ENCODE results near the gene MORN4.

MORN4 gene

DNA sequence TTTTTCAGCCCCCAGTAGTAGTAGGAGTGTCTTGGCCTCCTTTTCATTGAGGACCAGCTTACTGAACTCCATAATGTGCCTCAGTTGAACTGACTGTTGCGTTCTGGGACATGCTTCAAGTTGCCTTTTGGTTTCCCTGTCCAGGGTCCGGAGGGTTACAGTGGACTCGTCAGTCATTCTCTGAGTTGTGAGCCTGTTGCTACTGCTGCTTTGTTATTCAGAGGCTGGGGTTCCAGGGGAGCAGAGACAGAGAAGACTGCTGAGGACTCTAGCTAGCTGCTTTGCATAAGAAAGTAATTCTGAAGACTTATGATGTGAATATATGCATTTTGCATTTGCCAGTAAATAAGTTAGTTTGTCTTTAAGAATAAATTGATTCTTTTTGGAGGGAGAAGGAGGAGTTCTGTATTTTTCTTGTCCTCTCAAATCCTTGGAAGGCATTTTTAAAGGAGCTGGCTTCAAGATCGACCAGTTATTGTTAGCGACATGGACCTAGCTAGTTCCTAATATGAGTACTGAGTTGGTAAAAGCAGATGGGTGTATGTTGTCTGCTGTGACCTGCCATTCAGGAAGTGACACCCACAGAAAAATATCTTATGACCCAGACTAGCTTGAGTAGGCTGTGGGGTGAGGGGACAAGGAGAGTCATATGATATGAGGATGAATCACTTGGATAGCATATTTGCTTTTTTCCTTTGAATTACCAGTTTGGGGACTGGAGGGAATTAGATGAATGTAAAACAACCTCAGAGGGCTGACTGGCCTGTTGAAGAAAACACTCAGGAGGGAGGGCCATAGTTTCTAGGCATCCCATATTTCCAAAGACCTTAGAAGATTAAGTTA lies 15.5 kb upstream of the MORN4 start:
- TF ChIP-seq, protein P1, sequence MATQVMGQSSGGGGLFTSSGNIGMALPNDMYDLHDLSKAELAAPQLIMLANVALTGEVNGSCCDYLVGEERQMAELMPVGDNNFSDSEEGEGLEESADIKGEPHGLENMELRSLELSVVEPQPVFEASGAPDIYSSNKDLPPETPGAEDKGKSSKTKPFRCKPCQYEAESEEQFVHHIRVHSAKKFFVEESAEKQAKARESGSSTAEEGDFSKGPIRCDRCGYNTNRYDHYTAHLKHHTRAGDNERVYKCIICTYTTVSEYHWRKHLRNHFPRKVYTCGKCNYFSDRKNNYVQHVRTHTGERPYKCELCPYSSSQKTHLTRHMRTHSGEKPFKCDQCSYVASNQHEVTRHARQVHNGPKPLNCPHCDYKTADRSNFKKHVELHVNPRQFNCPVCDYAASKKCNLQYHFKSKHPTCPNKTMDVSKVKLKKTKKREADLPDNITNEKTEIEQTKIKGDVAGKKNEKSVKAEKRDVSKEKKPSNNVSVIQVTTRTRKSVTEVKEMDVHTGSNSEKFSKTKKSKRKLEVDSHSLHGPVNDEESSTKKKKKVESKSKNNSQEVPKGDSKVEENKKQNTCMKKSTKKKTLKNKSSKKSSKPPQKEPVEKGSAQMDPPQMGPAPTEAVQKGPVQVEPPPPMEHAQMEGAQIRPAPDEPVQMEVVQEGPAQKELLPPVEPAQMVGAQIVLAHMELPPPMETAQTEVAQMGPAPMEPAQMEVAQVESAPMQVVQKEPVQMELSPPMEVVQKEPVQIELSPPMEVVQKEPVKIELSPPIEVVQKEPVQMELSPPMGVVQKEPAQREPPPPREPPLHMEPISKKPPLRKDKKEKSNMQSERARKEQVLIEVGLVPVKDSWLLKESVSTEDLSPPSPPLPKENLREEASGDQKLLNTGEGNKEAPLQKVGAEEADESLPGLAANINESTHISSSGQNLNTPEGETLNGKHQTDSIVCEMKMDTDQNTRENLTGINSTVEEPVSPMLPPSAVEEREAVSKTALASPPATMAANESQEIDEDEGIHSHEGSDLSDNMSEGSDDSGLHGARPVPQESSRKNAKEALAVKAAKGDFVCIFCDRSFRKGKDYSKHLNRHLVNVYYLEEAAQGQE (IDR thresholded peaks at IDR 0.05; ENCODE audit: insufficient read depth in 1 of 2, low read depth in 2 of 2, low read length in 2 of 2): no peak
- TF ChIP-seq SIN3A (IDR thresholded peaks at IDR 0.05; ENCODE audit: borderline replicate concordance, insufficient read depth, low read length): no peak
- TF ChIP-seq TAF1 (IDR thresholded peaks at IDR 0.05; ENCODE audit: borderline replicate concordance, insufficient read depth, low read length): no peak
- no peak for TF ChIP-seq POLR2AphosphoS5 (IDR thresholded peaks at IDR 0.05; ENCODE audit: low read depth, low read length)
- no peak for TF ChIP-seq FOXP2 (optimal IDR thresholded peaks at IDR 0.05; ENCODE audit: borderline replicate concordance, extremely low read depth, extremely low read length, insufficient read depth)

DNA sequence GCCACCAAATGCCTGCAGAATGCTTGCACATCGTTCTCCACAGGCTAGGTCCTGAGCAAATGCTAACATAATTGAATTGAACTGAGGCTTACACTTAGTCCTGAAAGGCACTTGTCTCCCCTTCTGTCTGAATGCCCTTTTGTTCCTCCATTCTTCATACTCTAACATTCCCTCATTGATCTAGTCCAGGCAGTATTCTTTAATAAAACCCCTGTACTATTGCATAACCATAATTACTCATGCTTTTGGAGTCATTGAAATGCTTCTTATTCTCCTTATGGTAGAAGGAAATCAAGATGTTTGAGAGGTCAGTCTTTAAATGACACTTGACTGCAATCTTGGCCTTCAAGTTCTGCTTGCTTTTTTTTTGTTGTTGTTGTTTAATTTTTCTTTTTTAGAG lies 14.3 kb upstream of the MORN4 start:
- TF ChIP-seq, protein P1 (IDR thresholded peaks at IDR 0.05; ENCODE audit: insufficient read depth in 1 of 2, low read depth in 2 of 2, low read length in 2 of 2): no peak
- no peak for TF ChIP-seq POLR2AphosphoS5 (IDR thresholded peaks at IDR 0.05; ENCODE audit: low read depth, low read length)
- no peak for TF ChIP-seq SIN3A (IDR thresholded peaks at IDR 0.05; ENCODE audit: borderline replicate concordance, insufficient read depth, low read length)
- no peak for TF ChIP-seq TAF1 (IDR thresholded peaks at IDR 0.05; ENCODE audit: borderline replicate concordance, insufficient read depth, low read length)
- TF ChIP-seq FOXP2 (optimal IDR thresholded peaks at IDR 0.05; ENCODE audit: borderline replicate concordance, extremely low read depth, extremely low read length, insufficient read depth): no peak

DNA sequence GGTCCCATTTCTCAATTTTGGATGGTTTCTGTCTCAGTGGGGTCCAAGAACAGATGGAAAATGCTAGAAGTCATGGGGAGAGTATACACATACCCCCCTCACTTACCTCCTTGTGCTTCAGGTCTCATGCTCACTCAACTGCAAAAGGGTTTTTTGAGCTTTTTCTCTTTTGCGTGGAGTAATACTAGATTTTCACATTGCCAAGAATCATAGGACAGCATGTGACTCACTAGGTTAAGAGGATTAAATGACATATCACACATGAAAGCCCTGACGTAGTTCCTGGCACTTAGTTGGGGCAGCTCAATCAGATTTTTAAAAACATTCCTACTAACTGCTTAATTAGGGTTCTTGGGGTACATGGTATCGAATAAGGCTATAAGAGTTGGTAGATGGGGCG lies 11.6 kb upstream of the MORN4 start:
- TF ChIP-seq POLR2AphosphoS5 (IDR thresholded peaks at IDR 0.05; ENCODE audit: low read depth, low read length) (no peak), SIN3A (IDR thresholded peaks at IDR 0.05; ENCODE audit: borderline replicate concordance, insufficient read depth, low read length) (no peak), TAF1 (IDR thresholded peaks at IDR 0.05; ENCODE audit: borderline replicate concordance, insufficient read depth, low read length) (no peak), FOXP2 (optimal IDR thresholded peaks at IDR 0.05; ENCODE audit: borderline replicate concordance, extremely low read depth, extremely low read length, insufficient read depth) (no peak)
- TF ChIP-seq, protein P1 (IDR thresholded peaks at IDR 0.05; ENCODE audit: insufficient read depth in 1 of 2, low read depth in 2 of 2, low read length in 2 of 2): no peak

DNA sequence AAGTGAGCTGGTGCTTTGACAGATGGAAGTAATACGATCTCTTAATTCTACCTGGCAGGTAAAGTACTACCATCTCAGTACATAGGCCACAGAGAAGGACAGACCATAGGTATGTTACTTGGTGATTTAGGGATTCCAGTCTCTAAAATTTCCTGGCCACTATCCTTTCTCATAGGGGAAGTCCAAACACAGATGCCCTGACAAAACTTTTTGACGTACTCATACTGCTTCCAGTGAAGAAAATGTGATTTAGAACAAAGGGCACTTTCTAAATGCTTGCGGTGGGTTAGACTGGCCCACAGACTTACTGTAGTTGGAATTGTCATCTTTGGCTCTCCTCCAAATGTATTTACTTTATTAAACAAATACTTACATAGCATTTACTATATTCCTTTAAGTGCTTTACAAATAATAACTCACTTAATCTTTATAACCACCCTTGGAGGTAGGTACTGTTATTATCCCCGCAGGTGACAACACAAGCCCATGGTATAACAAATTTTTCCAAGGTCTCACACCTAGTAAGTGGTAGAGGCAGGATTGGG lies 10.2 kb upstream of the MORN4 start:
- no peak for TF ChIP-seq POLR2AphosphoS5 (IDR thresholded peaks at IDR 0.05; ENCODE audit: low read depth, low read length)
- no peak for TF ChIP-seq SIN3A (IDR thresholded peaks at IDR 0.05; ENCODE audit: borderline replicate concordance, insufficient read depth, low read length)
- TF ChIP-seq FOXP2 (optimal IDR thresholded peaks at IDR 0.05; ENCODE audit: borderline replicate concordance, extremely low read depth, extremely low read length, insufficient read depth): no peak
- no peak for TF ChIP-seq TAF1 (IDR thresholded peaks at IDR 0.05; ENCODE audit: borderline replicate concordance, insufficient read depth, low read length)
- TF ChIP-seq, protein P1 (IDR thresholded peaks at IDR 0.05; ENCODE audit: insufficient read depth in 1 of 2, low read depth in 2 of 2, low read length in 2 of 2): no peak
